Measurements from ENCODE around the gene CDK6. TPM values are rescaled to one million over a fixed set of nuclear protein-coding genes. Genes with fewer than 3 reads are reported as not detected.

Gene CDK6
- total RNA-seq, 1 experiment from 2014 or later: 34.8 TPM

GRCh38 chr7:92832534-92833023, 3.8 kb downstream of the CDK6 start:
- in situ Hi-C loops (cut with HindIII; ENCODE audit: low pct_unique_long_range_greater_than_20kb, low sequenced_read_pairs): no loop called here
- peak; percentile 74 for DNase-seq (ENCODE audit: low read depth)

GRCh38 chr7:92831716-92832533, 4.4 kb downstream of the CDK6 start:
- DNase-seq (ENCODE audit: low read depth): peak; percentile 82
- in situ Hi-C loops (cut with HindIII; ENCODE audit: low pct_unique_long_range_greater_than_20kb, low sequenced_read_pairs): no loop called here

GRCh38 chr7:92830532-92831110, 5.8 kb downstream of the CDK6 start:
- in situ Hi-C loops (cut with HindIII; ENCODE audit: low pct_unique_long_range_greater_than_20kb, low sequenced_read_pairs): no loop called here
- DNase-seq (ENCODE audit: low read depth): peak; percentile 25

GRCh38 chr7:92830027-92830426, 6.3 kb downstream of the CDK6 start:
- in situ Hi-C loops (cut with HindIII; ENCODE audit: low pct_unique_long_range_greater_than_20kb, low sequenced_read_pairs): no loop called here
- no peak for DNase-seq (ENCODE audit: low read depth)

- in situ Hi-C loops (cut with HindIII; ENCODE audit: low pct_unique_long_range_greater_than_20kb, low sequenced_read_pairs): no loop called here
- peak; percentile 18 for DNase-seq (ENCODE audit: low read depth)
These were observed 8.8 kb downstream of the CDK6 start for GRCh38 chr7:92827464-92828120.

GRCh38 chr7:92826258-92826938, 10.0 kb downstream of the CDK6 start:
- DNase-seq (ENCODE audit: low read depth): no peak
- in situ Hi-C loops (cut with HindIII; ENCODE audit: low pct_unique_long_range_greater_than_20kb, low sequenced_read_pairs): no loop called here

- DNase-seq (ENCODE audit: low read depth): no peak
- in situ Hi-C loops (cut with HindIII; ENCODE audit: low pct_unique_long_range_greater_than_20kb, low sequenced_read_pairs): no loop called here
These were observed 11.4 kb downstream of the CDK6 start for GRCh38 chr7:92824901-92825480.

- DNase-seq (ENCODE audit: low read depth): no peak
- in situ Hi-C loops (cut with HindIII; ENCODE audit: low pct_unique_long_range_greater_than_20kb, low sequenced_read_pairs): no loop called here
These were observed 11.9 kb downstream of the CDK6 start for GRCh38 chr7:92824450-92824849.

- no peak for DNase-seq (ENCODE audit: low read depth)
- in situ Hi-C loops (cut with HindIII; ENCODE audit: low pct_unique_long_range_greater_than_20kb, low sequenced_read_pairs): no loop called here
These were observed 13.3 kb downstream of the CDK6 start for GRCh38 chr7:92823042-92823441.

- DNase-seq (ENCODE audit: low read depth): no peak
- in situ Hi-C loops (cut with HindIII; ENCODE audit: low pct_unique_long_range_greater_than_20kb, low sequenced_read_pairs): no loop called here
These were observed 16.2 kb downstream of the CDK6 start for GRCh38 chr7:92820191-92820590.

GRCh38 chr7:92817398-92817797, 19.0 kb downstream of the CDK6 start:
- no peak for DNase-seq (ENCODE audit: low read depth)
- in situ Hi-C loops (cut with HindIII; ENCODE audit: low pct_unique_long_range_greater_than_20kb, low sequenced_read_pairs): no loop called here

- in situ Hi-C loops (cut with HindIII; ENCODE audit: low pct_unique_long_range_greater_than_20kb, low sequenced_read_pairs): no loop called here
- no peak for DNase-seq (ENCODE audit: low read depth)
These were observed 21.0 kb downstream of the CDK6 start for GRCh38 chr7:92815412-92815811.

GRCh38 chr7:92813390-92814024, 22.9 kb downstream of the CDK6 start:
- in situ Hi-C loops (cut with HindIII; ENCODE audit: low pct_unique_long_range_greater_than_20kb, low sequenced_read_pairs): no loop called here
- DNase-seq (ENCODE audit: low read depth): no peak

- in situ Hi-C loops (cut with HindIII; ENCODE audit: low pct_unique_long_range_greater_than_20kb, low sequenced_read_pairs): no loop called here
- no peak for DNase-seq (ENCODE audit: low read depth)
These were observed 25.2 kb downstream of the CDK6 start for GRCh38 chr7:92811158-92811557.

GRCh38 chr7:92809760-92810573, 26.4 kb downstream of the CDK6 start:
- in situ Hi-C loops (cut with HindIII; ENCODE audit: low pct_unique_long_range_greater_than_20kb, low sequenced_read_pairs): no loop called here
- peak; percentile 81 for DNase-seq (ENCODE audit: low read depth)

- no peak for DNase-seq (ENCODE audit: low read depth)
- in situ Hi-C loops (cut with HindIII; ENCODE audit: low pct_unique_long_range_greater_than_20kb, low sequenced_read_pairs): no loop called here
These were observed 27.0 kb downstream of the CDK6 start for GRCh38 chr7:92809397-92809759.

GRCh38 chr7:92808635-92809034, 27.7 kb downstream of the CDK6 start:
- no peak for DNase-seq (ENCODE audit: low read depth)
- in situ Hi-C loops (cut with HindIII; ENCODE audit: low pct_unique_long_range_greater_than_20kb, low sequenced_read_pairs): no loop called here

Measured in Caki2 (cell line).